ENCODE results near the gene MPPED2.

The MPPED2 gene

DNA sequence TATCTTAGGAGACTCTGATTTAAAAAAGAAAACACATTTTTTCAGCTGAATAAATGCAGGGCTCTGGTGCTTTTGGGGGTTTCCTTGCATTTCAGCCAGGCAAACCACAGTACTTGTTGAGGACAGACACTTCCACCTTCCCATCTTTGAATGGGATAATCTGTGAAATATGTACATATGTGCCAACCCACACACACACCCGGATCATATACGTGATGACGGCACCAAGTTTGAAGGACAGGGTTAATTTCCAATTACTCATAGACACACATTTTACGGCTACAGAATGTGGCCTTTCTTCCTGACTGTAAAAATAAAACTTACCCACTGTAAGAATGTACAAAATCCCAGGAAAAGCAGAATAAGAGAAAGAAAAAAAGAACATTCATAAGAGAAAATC lies 104.4 kb downstream of the MPPED2 start:
- no peak for DNase-seq

GRCh38 chr11:30481330-30481729 lies 104.8 kb downstream of the MPPED2 start:
- no peak for DNase-seq

DNA sequence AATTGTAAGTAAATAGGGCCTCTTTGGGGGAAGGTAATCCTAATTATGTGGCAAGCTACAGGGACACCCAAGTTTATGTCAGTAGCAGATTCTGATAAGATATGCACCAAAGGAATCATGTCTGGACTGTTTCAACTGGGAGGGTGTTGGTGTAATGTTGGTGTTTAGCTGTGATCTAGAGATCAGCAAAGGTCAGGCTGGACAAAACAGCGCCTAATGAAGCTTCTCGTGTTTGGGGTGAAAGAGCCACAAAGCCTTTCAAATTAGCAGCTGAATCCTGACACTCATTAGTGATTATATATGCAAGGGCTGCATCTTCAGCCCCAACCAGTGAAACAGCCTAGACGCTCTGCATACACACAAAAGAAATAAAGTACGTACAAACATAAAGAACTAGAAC lies 106.3 kb downstream of the MPPED2 start:
- DNase-seq = no peak

DNA sequence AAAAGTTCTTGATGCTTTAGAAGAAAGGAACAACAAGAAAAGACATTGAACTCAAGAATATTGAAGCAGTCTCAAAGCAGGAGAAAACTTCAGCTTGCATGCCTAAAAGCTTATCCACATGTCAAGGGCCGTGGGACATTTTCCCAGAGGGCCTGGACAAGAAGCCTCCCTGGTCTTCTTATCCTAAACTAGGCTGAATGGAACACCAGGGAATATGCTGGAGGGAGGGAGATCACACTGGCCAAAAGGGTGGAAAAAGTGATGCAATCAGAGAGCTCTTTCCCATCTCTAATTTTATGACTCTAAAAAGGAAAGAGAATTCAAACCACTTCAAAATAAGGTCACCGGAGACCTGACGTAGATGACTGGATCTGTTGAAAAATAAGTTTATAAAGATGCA lies 107.2 kb downstream of the MPPED2 start:
- DNase-seq = no peak

DNA sequence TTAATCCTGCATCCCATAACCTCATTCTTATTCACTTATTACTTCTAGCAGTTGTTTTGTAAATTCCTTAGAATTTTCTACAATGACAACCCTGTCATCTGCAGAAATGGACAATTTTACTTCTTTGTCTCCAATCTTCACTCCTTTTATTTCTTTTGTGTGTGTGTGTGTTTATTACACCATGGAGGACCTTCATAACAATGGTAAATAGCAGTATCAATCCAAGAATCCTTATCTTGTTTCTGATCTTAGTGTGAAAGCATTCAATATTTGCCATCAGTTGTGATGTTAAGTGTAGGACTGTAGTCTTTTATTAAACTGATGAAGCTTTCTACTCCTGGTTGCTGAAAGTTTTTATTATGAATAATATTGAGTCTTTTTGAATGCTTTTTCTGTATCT lies 109.1 kb downstream of the MPPED2 start:
- DNase-seq = no peak

- no peak for DNase-seq
These were observed 111.8 kb downstream of the MPPED2 start for GRCh38 chr11:30474151-30474954.

DNA sequence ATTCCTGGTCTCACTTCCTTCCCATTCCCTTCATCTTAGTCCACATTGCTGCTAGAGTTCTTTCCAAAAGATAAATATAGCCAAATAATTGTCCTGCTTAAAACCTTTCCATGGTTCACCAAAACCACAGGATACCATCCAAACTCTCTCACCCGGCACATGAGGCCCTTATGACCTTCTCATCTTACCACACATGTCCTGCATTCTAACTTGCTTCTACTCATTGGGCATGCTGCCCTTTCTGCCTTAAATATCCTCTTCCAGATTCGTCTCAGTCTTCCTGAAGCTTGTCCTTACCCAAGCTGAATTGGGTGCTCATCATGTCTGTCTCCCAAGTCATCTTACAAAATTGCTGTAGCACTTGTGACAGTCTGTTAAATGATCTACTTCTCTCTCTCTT lies 114.9 kb downstream of the MPPED2 start:
- DNase-seq = no peak

GRCh38 chr11:30468881-30469280 lies 117.3 kb downstream of the MPPED2 start:
- DNase-seq = no peak

DNA sequence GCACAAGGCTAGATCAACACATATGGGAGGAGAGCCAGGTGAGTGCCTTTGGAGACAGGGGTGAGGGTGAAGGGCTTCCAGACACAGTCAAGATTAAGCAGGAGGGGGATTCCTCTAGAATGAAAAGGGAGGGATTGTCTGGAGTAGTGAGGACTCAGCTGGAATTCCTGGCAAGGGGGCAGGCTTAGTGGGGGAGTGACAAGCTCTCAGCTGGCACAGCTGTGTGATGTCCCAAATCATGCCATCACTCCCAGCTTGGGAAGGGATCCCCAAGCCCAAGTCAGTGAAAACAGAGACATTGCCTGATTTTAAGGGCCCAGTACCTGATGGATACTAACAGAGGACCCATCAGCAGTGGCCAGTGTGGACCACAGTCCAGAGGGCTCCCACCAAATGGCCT lies 119.0 kb downstream of the MPPED2 start:
- no peak for DNase-seq

- DNase-seq = no peak
These were observed 120.5 kb downstream of the MPPED2 start for GRCh38 chr11:30465623-30466022.

- DNase-seq = no peak
These were observed 121.0 kb downstream of the MPPED2 start for GRCh38 chr11:30465192-30465591.

GRCh38 chr11:30463266-30463665 lies 122.9 kb downstream of the MPPED2 start:
- no peak for DNase-seq

GRCh38 chr11:30462421-30462820 lies 123.7 kb downstream of the MPPED2 start:
- no peak for DNase-seq

DNA sequence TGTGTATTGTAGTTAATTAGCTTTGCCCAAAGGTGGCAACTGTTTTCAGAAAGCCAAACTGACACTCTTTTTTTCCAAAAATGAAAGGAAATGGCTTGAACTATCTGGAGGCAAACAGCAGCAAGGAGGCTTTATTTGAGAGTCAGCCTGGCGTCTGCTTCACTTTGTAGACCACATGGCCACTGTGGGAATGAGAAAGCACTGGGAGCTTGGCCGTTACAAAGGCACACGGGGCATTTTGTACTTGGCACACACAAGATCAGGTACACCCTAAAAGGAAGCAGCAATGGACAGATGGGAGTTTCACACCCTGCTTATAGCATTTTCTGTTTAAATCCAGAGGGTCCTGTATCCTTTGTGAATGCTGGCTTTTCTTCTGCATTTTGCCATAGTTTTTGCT lies 126.3 kb downstream of the MPPED2 start:
- DNase-seq = no peak

DNA sequence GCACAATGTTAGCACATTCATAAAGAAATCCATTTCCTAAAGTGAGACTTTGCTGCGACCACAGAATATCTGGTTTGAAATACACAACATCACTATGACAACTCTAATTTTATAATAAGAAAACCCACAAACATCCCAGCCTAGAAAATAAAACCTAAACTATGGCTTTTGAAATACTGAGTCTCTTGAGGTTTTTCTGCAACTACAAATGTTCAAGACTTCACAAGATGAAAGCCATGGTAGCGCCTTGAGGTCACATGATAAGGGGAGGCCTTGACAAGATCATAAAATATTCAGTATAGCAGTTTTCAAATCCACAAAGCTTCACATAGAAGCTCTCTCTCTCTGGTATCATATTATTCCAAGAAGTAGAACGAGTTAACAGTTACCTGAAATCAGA lies 126.8 kb downstream of the MPPED2 start:
- DNase-seq = no peak

GRCh38 chr11:30458541-30458940 lies 127.6 kb downstream of the MPPED2 start:
- no peak for DNase-seq

GRCh38 chr11:30457087-30457486 lies 129.1 kb downstream of the MPPED2 start:
- no peak for DNase-seq

GRCh38 chr11:30455025-30455424 lies 131.1 kb downstream of the MPPED2 start:
- no peak for DNase-seq

- no peak for DNase-seq
These were observed 131.6 kb downstream of the MPPED2 start for GRCh38 chr11:30454541-30454940.

GRCh38 chr11:30454111-30454510 lies 132.0 kb downstream of the MPPED2 start:
- no peak for DNase-seq

- no peak for DNase-seq
These were observed 132.4 kb downstream of the MPPED2 start for GRCh38 chr11:30453705-30454104.

GRCh38 chr11:30452842-30453241 lies 133.3 kb downstream of the MPPED2 start:
- DNase-seq = no peak

- DNase-seq = no peak
These were observed 134.0 kb downstream of the MPPED2 start for GRCh38 chr11:30452114-30452513.

DNA sequence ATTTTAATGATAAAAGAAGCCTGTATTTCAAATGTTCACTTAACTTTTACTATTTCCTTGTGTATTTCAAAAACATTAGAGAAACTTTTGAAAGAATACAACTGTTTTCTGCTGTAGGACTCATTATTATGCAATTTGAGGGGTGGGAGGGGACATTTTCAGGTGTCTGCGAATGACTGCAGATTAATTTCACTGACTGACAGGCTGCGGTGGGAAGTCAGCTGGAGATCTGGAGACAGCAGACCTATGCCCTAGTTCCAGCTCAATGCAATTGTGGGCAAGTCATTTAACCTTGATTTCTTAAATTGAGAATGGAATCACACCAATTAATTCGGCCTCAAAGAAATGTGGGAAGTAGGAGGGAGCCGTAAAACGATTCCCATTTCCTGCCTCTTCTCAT lies 134.5 kb downstream of the MPPED2 start:
- DNase-seq = no peak

DNA sequence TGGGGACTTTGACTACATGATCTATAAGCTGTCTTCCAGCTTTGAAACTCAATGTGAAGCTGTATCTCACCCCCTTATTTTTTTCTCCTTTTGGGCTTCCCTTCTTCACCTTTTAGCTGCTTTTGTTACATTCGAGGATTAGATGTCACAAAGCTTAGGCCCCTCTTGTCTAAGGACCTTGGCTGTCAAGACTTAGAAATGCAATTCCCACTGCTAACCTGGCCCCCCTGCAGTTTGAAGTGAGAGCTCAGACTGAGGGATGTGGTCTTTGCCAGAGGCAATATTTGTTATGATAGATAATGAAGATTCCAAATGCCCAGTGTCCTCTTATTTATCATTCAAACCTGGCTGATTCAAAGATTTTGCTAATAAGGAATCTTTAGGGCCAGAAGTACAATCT lies 135.0 kb downstream of the MPPED2 start:
- DNase-seq = no peak

Measured in activated CD4-positive, alpha-beta T cell treated with anti-CD3 and anti-CD28 coated beads, Interleukin-2, Interleukin-6, amounts not matched to agents 100 ng/mL and 50 ng/mL, durations not matched to agents 16 hours and 8 hours (primary cell).